ENCODE data around the gene EXOC2. TPM values are rescaled to one million over a fixed set of nuclear protein-coding genes. Genes with fewer than 3 reads are reported as not detected.

The EXOC2 gene
- total RNA-seq, 1 experiment from 2014 or later: 45.7 TPM

- no peak for ATAC-seq
- H3K27ac Mint-ChIP-seq: no peak overlapping the region
- POLR2A ChIA-PET: no interaction called here
- CTCF ChIA-PET: interaction anchor here (2.0 kb wide), 1 partner anchor 16 kb away, joined by 8 read pairs; no protein-coding TSS in a partner anchor
- no peaks in the 10 kb centered on the region for H3K9me3 Mint-ChIP-seq
- H3K4me1 Mint-ChIP-seq: peaks cover 62% of the 10 kb centered on the region
- H3K27me3 Mint-ChIP-seq (ENCODE audit: low read depth): peaks cover 8% of the 10 kb centered on the region
- DNase-seq (ENCODE audit: low spot score): no peak
- TF ChIP-seq ATF6 (CRISPR knock-in tag; IDR thresholded peaks at IDR 0.05) (no peak), FOXJ3 (CRISPR knock-in tag; IDR thresholded peaks at IDR 0.05; ENCODE audit: borderline replicate concordance) (no peak), TEAD1 (CRISPR knock-in tag; IDR thresholded peaks at IDR 0.05) (no peak), SOX15 (CRISPR knock-in tag; IDR thresholded peaks at IDR 0.05) (no peak), E2F4 (CRISPR knock-in tag; IDR thresholded peaks at IDR 0.05; ENCODE audit: borderline replicate concordance, low read depth) (no peak), NFE2L1 (CRISPR knock-in tag; IDR thresholded peaks at IDR 0.05) (no peak), ZMAT4 (CRISPR knock-in tag; IDR thresholded peaks at IDR 0.05) (no peak), ZNF425 (CRISPR knock-in tag; conservative IDR thresholded peaks at IDR 0.05) (no peak), ZNF532 (CRISPR knock-in tag; IDR thresholded peaks at IDR 0.05; ENCODE audit: borderline replicate concordance) (no peak), E2F5 (CRISPR knock-in tag; IDR thresholded peaks at IDR 0.05) (no peak), PRRX2 (CRISPR knock-in tag; IDR thresholded peaks at IDR 0.05) (no peak), GRHL2 (CRISPR knock-in tag; IDR thresholded peaks at IDR 0.05; ENCODE audit: insufficient replicate concordance, severe bottlenecking) (no peak), TEAD4 (CRISPR knock-in tag; IDR thresholded peaks at IDR 0.05) (no peak), ZNF121 (CRISPR knock-in tag; IDR thresholded peaks at IDR 0.05) (no peak)
- no peak overlapping the region for H3K4me3 Mint-ChIP-seq
- no peaks in the 10 kb centered on the region for H3K36me3 Mint-ChIP-seq
Observed at GRCh38 chr6:706146-706545, 13.2 kb upstream of the EXOC2 start.

GRCh38 chr6:705047-705446, 12.1 kb upstream of the EXOC2 start:
- DNase-seq (ENCODE audit: low spot score) (no peak), ATAC-seq (no peak)
- H3K27me3 Mint-ChIP-seq (ENCODE audit: low read depth): peaks cover 6% of the 10 kb centered on the region
- H3K4me1 Mint-ChIP-seq: peaks cover 60% of the 10 kb centered on the region
- POLR2A ChIA-PET: no interaction called here
- no peak overlapping the region for H3K27ac Mint-ChIP-seq
- CTCF ChIA-PET: interaction anchor here (0.9 to 2.0 kb wide), 3 partner anchors 17 to 732 kb away, joined by 3 to 8 read pairs (median 3); no protein-coding TSS in a partner anchor
- no peak for TF ChIP-seq JAZF1 (CRISPR knock-in tag; IDR thresholded peaks at IDR 0.05)
- no peak for TF ChIP-seq ZMAT4 (CRISPR knock-in tag; IDR thresholded peaks at IDR 0.05)
- no peaks in the 10 kb centered on the region for H3K9me3 Mint-ChIP-seq
- H3K4me3 Mint-ChIP-seq: no peak overlapping the region
- no peaks in the 10 kb centered on the region for H3K36me3 Mint-ChIP-seq

Data from WTC11 (cell line).